NCI-H187 treated with DMSO at 0.1 percent for 48 hours (cell line): ENCODE data around the gene BICD2.

Source experiments
- DNase-seq: peaks from one replicate; lab custom pipeline; 2025; lab: John Stamatoyannopoulos, UW

BICD2 gene

GRCh38 chr9:92668746-92669526 is 95.7 kb downstream of the BICD2 start:
- no peak for DNase-seq

GRCh38 chr9:92666912-92667532 is 97.6 kb downstream of the BICD2 start:
- DNase-seq, result no peak

- no peak for DNase-seq
Measured at GRCh38 chr9:92666236-92666635, 98.4 kb downstream of the BICD2 start.

GRCh38 chr9:92665836-92666235 is 98.8 kb downstream of the BICD2 start:
- no peak for DNase-seq

- no peak for DNase-seq
Measured at GRCh38 chr9:92664394-92665152, 100.1 kb downstream of the BICD2 start.

GRCh38 chr9:92663951-92664350 is 100.7 kb downstream of the BICD2 start:
- DNase-seq, result no peak

GRCh38 chr9:92663126-92663525 is 101.5 kb downstream of the BICD2 start:
- no peak for DNase-seq

GRCh38 chr9:92661743-92662142 is 102.9 kb downstream of the BICD2 start:
- no peak for DNase-seq
